EH (cell line): ENCODE results near the gene ST3GAL4.
A peak's percentile ranks its signal among the peaks of the same experiment; 100 is the strongest.

Experiments used
- DNase-seq: peaks from one replicate; pipeline ENCODE4 v3.0.0-alpha.2; 2015; ENCODE audit warnings: low read depth

Gene ST3GAL4

GRCh38 chr11:126426820-126427749 is 71.6 kb downstream of the ST3GAL4 start:
- peak; percentile 35 for DNase-seq

- peak; percentile 38 for DNase-seq
These were observed 75.3 kb downstream of the ST3GAL4 start for GRCh38 chr11:126430581-126431335.

GRCh38 chr11:126431401-126432064 is 76.0 kb downstream of the ST3GAL4 start:
- peak; percentile 95 for DNase-seq

GRCh38 chr11:126432065-126432461 is 76.6 kb downstream of the ST3GAL4 start:
- no peak for DNase-seq

- DNase-seq, result no peak
These were observed 77.0 kb downstream of the ST3GAL4 start for GRCh38 chr11:126432525-126432924.

- DNase-seq, result no peak
These were observed 77.9 kb downstream of the ST3GAL4 start for GRCh38 chr11:126433244-126433846.

GRCh38 chr11:126433989-126434949 is 78.8 kb downstream of the ST3GAL4 start:
- no peak for DNase-seq

- DNase-seq, result no peak
These were observed 79.5 kb downstream of the ST3GAL4 start for GRCh38 chr11:126434950-126435335.

GRCh38 chr11:126436209-126436755 is 80.8 kb downstream of the ST3GAL4 start:
- DNase-seq, result no peak

- no peak for DNase-seq
These were observed 82.2 kb downstream of the ST3GAL4 start for GRCh38 chr11:126437731-126438130.

GRCh38 chr11:126438272-126438671 is 82.8 kb downstream of the ST3GAL4 start:
- DNase-seq, result no peak

GRCh38 chr11:126438691-126439090 is 83.2 kb downstream of the ST3GAL4 start:
- DNase-seq, result no peak

- no peak for DNase-seq
These were observed 84.8 kb downstream of the ST3GAL4 start for GRCh38 chr11:126440276-126440675.

- peak; percentile 73 for DNase-seq
These were observed 85.5 kb downstream of the ST3GAL4 start for GRCh38 chr11:126440792-126441514.

- DNase-seq, result no peak
These were observed 87.6 kb downstream of the ST3GAL4 start for GRCh38 chr11:126443120-126443519.

GRCh38 chr11:126444072-126444471 is 88.6 kb downstream of the ST3GAL4 start:
- peak; percentile 37 for DNase-seq

GRCh38 chr11:126446581-126446980 is 91.1 kb downstream of the ST3GAL4 start:
- no peak for DNase-seq

GRCh38 chr11:126450198-126450597 is 94.7 kb downstream of the ST3GAL4 start:
- DNase-seq, result no peak

- DNase-seq, result no peak
These were observed 95.3 kb downstream of the ST3GAL4 start for GRCh38 chr11:126450806-126451205.
